MM.1S (cell line): ENCODE results near the gene LUC7L.

Source experiments
- CTCF ChIP-seq: fragments of 300-600 bp; sonication (generic); IDR thresholded peaks from 2 replicates; pipeline ENCODE4 v1.5.1; 2016; ENCODE audit warnings: antibody characterized with exemption, low read length, mixed read lengths
- EZH2 ChIP-seq: fragments of 300-600 bp; sonication (generic); optimal IDR thresholded peaks from 2 replicates; pipeline ENCODE3; 2017; ENCODE audit warnings: low read depth, mild to moderate bottlenecking, antibody characterized with exemption, low read length, mixed read lengths
- EZH2phosphoT487 ChIP-seq: fragments of 300-600 bp; sonication (generic); IDR thresholded peaks from 2 replicates; pipeline ENCODE4 v1.6.1; 2018; ENCODE audit warnings: antibody characterized with exemption, low read length

- TF ChIP-seq CTCF (no peak), EZH2phosphoT487 (no peak), EZH2 (no peak)
Measured at GRCh38 chr16:275041-275641, 45.9 kb upstream of the LUC7L start.
